ENCODE results near the gene TCP11. TPM values are rescaled to one million over a fixed set of nuclear protein-coding genes. Genes with fewer than 3 reads are reported as not detected.

Gene TCP11
- total RNA-seq, 1 experiment from 2014 or later: not detected

- H3K14ac ChIP-seq (ENCODE audit: insufficient read depth, low read length): no peak overlapping the region
- H3K36me3 Mint-ChIP-seq (ENCODE audit: insufficient read depth in 1 of 3, low read depth in 3 of 3): no peaks in the 10 kb centered on the region
- no peak overlapping the region for H2BK120ac ChIP-seq (ENCODE audit: low read depth, low read length, poor library complexity, severe bottlenecking)
- no peak overlapping the region for H4K5ac ChIP-seq (ENCODE audit: insufficient read length, low read depth, low read length)
- H3K23me2 ChIP-seq (ENCODE audit: insufficient read length, low read depth, low read length, poor library complexity, severe bottlenecking): no peaks in the 10 kb centered on the region
- no peak overlapping the region for H3K4me2 ChIP-seq (ENCODE audit: insufficient read depth, insufficient read length, low read length)
- H3K18ac ChIP-seq (ENCODE audit: insufficient read length, low read depth, low read length): no peak overlapping the region
- H3K4ac ChIP-seq (ENCODE audit: low read depth, low read length): no peak overlapping the region
- H3K23ac ChIP-seq (ENCODE audit: insufficient read length, low read depth, low read length): no peak overlapping the region
- no peak overlapping the region for H2BK12ac ChIP-seq (ENCODE audit: insufficient read length, low read depth, low read length)
- TF ChIP-seq CTCF (conservative IDR thresholded peaks at IDR 0.05): no peak
- peaks cover 31% of the 10 kb centered on the region for H3K27me3 Mint-ChIP-seq (ENCODE audit: low read depth)
- H4K91ac ChIP-seq (ENCODE audit: insufficient read length, low read depth, low read length): no peak overlapping the region
- H2BK15ac ChIP-seq (ENCODE audit: low read depth, low read length): no peak overlapping the region
- H3K27me3 ChIP-seq (ENCODE audit: insufficient read depth, low read length): no peaks in the 10 kb centered on the region; the same call in 1 of the 2 replicates
- H3K56ac ChIP-seq (ENCODE audit: insufficient read length, low read depth, low read length): no peak overlapping the region
- no peak overlapping the region for H2BK20ac ChIP-seq (ENCODE audit: low read depth, low read length, poor library complexity, severe bottlenecking)
- no peak overlapping the region for H2AK5ac ChIP-seq (ENCODE audit: insufficient read length, low read length)
- H3K9me3 ChIP-seq (ENCODE audit: control insufficient read depth, low read depth, low read length): no peaks in the 10 kb centered on the region
- H3K4me1 Mint-ChIP-seq: no peaks in the 10 kb centered on the region
- no peaks in the 10 kb centered on the region for H3K79me2 ChIP-seq (ENCODE audit: insufficient read depth, low read length)
- no peak overlapping the region for H2BK5ac ChIP-seq (ENCODE audit: insufficient read length, low read length)
- H3K9me3 Mint-ChIP-seq: no peaks in the 10 kb centered on the region
- no peak overlapping the region for H3K4me3 Mint-ChIP-seq
- H3K4me1 ChIP-seq (ENCODE audit: insufficient read depth, low read length): no peaks in the 10 kb centered on the region
- H3T11ph ChIP-seq (ENCODE audit: low read length): no peak overlapping the region
- no CpG with 5 or more reads among the region's 1 CpG for WGBS (ENCODE audit: extremely low coverage, insufficient read length, low lambda C conversion rate)
- H3K27ac Mint-ChIP-seq: no peak overlapping the region
- no peak overlapping the region for H2AFZ ChIP-seq (ENCODE audit: low read length)
- H3K9ac ChIP-seq (ENCODE audit: extremely low read depth, insufficient read length, low read length): no peak overlapping the region
- no peak for DNase-seq
- no peak overlapping the region for H3K27ac ChIP-seq (ENCODE audit: insufficient read length, low read depth, low read length)
- H4K8ac ChIP-seq (replicated peaks; ENCODE audit: insufficient read length, low read depth, low read length): no peak overlapping the region
- no peaks in the 10 kb centered on the region for H3K79me1 ChIP-seq (ENCODE audit: insufficient read depth, low read depth, low read length, poor library complexity, severe bottlenecking)
- no peaks in the 10 kb centered on the region for H4K20me1 ChIP-seq (ENCODE audit: control insufficient read depth, insufficient read depth, insufficient read length)
These were observed 13.8 kb upstream of the TCP11 start for GRCh38 chr6:35154947-35155346.
